HG02678 (cell line): ENCODE data around the gene GLT8D2.
A peak's percentile ranks its signal among the peaks of the same experiment; 100 is the strongest.

Source experiments
- ATAC-seq: cut with Tn5 transposase; IDR thresholded peaks from one replicate; pipeline ENCODE4 v1.9.1; 2021; ENCODE audit warnings: mild to moderate bottlenecking, moderate library complexity; ENCODE audit not compliant: unreplicated experiment

GLT8D2 gene

DNA sequence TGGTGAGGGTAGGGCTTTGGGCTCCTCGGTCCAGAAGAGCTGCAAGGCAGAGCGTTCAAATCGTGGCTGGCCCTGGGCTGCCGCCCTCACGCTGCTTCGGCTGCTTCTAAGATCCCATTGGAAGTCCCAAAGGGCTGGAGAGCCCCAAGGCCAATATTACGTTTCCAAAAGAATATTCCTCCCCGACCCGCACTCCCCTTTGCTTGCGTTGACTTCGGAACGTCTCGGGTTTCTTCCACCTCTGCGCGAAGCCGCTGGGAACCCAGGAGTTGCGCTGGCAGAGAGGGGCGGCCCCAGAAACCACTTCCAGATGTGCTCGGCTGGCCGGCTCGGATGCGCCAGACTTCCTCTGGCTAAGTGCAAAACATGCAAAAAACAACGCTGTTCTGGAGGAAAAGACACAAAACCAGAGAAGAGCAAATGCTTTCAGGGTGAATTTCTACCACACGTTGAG lies at the start of gene GLT8D2:
TSS of gene GLT8D2 (minus strand) at position 285 of the 454 bp plus-strand sequence. CDS start 30,539 bp downstream, outside the sequence.
- ATAC-seq: no peak

DNA sequence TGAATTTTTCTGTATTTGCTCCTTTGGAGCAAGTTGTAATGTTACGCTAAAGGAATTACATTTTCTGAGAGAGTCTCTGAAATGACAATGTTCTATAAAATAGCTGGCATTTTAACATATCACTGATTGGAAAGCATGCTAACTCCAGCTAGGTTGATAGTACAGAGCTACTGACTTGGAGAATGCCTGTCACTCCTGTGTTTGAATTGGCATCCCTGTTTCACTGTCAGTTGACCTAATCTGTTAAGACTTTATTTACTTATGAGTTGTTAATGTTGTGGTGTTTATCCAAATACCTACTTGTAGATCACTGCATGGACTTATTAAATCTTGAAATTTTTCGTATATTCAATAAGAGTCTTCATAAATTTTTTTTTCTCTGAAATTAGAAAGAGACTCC lies 48.0 kb upstream of the GLT8D2 start:
- no peak for ATAC-seq

DNA sequence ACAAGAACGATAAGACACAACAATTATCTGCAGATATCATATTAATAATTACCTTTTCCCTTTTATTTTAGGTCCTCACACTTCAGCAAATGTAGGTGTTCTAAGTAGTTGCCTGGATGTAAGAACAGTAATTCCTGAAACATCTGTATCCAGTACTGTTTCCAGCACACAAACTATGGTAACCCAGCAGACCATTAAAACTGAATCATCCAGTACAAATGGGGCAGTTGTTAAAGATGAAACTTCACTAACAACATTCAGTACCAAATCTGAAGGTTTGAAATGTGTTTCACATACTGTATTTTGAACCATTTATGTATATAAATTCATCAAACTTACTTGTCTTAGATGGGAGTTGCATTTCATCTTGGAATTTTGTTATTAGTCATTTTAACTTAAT lies 45.3 kb upstream of the GLT8D2 start:
- no peak for ATAC-seq

GRCh38 chr12:104094284-104094683 lies 44.3 kb upstream of the GLT8D2 start:
- no peak for ATAC-seq

DNA sequence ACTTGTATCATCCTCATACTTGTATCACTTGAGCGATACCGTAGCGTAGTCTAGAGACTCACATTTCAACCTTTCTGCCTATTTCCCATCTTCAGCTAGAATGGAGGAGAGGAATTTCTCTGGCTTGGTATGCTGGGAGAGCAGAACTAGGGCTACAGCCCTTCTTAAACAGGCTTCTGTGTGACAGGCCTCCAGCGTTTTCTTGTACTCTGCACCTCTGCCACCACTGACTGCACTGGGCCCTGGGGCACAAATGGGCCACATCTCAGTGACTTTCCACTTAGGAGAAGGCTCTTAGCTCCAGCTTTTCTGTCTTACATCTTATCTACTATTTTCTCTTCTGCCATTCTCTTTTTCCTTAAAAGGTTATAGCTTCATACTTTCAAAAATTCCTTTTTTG lies 41.1 kb upstream of the GLT8D2 start:
- no peak for ATAC-seq

- no peak for ATAC-seq
These were observed 40.7 kb upstream of the GLT8D2 start for GRCh38 chr12:104090685-104091084.

DNA sequence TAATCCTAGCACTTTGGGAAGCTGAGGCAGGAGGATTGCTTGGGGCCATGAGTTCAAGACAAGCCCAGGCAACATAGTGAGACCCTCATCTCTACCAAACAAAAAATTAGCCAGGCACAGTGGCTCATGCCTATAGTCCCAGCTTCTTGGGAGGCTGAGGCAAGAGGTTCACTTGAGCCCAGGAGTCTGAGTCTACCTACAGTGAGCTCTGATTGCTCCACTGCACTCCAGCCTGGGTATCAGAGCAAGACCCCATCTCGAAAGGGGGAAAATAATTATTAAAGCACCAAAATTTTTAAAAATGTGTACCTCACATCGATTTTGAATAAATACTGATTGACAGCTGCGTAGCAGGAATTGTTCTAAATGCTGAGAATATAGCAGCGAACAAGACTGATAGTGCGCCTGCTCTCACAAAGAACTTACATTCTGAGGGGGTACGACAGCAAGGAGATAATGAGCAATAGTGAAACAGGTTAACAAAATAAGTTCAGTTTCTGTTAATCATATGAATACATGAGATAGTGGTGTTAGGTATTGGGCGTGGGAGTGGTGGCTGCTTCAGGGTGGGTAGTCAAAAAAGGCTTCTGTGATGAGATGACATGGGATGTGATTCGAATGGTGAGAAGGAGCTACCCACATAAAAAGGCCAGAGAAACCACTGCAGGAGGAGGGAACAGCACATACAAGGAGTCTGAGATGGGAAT lies 33.9 kb upstream of the GLT8D2 start:
- peak; percentile 43 for ATAC-seq

- ATAC-seq: no peak
These were observed 30.8 kb upstream of the GLT8D2 start for GRCh38 chr12:104080764-104081163.

DNA sequence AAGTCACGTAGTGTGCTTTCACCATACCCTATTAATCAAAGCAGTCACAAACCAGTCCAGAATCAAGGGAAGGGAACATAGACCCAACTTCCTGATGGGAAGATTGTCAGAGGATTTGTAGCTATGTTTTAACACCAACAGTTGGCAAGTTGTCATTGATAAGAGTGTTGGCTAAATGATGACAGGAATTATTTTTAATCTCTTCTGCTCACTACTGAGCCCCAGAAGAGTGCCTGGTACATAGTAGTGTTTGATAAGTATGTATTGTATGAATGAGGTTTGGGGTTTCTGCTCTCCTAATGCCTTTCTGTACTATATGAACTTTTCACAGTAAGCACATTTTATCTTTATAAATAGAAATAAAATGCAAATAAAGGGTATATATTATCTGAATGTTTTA lies 29.0 kb upstream of the GLT8D2 start:
- ATAC-seq: no peak

GRCh38 chr12:104073699-104074098 lies 23.7 kb upstream of the GLT8D2 start:
- ATAC-seq: no peak

- ATAC-seq: no peak
These were observed 22.1 kb upstream of the GLT8D2 start for GRCh38 chr12:104072099-104072498.

- peak; percentile 2 for ATAC-seq
These were observed 14.9 kb upstream of the GLT8D2 start for GRCh38 chr12:104064842-104065427.

GRCh38 chr12:104064031-104064841 lies 14.2 kb upstream of the GLT8D2 start, which contains the start of gene HCFC2:
Gene HCFC2 (plus strand): TSS chr12:104064531. CDS start chr12:104064561, 30 bp downstream.
- ATAC-seq: peak; percentile 90

DNA sequence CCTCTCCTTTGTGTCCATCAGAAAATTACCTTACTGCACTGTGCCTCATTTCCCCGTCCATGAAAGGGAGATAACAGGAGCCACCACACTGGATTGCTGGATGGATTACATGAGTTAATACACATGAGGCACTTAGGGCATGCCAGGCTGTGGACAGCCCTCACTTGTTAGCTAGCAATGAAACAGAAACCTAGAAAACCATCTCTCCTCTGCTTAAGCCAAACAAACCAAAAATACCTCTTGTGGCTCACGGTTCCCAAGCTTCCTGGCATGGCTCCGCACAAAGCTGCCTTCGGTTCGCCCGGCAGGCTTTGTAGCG lies 13.7 kb upstream of the GLT8D2 start:
- peak; percentile 33 for ATAC-seq

DNA sequence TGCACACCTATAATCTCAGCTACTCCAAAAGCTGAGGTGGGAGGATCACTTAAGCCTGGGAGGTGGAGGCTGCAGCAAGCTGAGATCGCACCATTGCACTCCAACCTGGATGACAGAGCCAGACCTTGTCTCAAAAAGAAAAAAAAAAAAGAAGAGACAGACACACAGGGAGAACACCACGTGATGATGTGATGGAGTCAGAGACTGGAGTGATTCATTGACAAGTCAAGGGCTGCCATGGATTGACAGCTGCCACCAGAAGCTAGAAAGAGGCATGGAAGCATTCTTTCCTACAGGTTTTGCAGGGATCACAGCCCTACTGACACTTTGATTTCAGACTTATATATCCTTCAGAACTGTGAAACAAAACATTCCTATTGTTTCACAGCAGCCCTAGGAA lies 10.8 kb upstream of the GLT8D2 start:
- no peak for ATAC-seq

- no peak for ATAC-seq
These were observed 10.0 kb upstream of the GLT8D2 start for GRCh38 chr12:104059963-104060362.

- no peak for ATAC-seq
These were observed 8.8 kb upstream of the GLT8D2 start for GRCh38 chr12:104058802-104059201.

- ATAC-seq: no peak
These were observed 7.8 kb upstream of the GLT8D2 start for GRCh38 chr12:104057771-104058197.

GRCh38 chr12:104056419-104056972 lies 6.5 kb upstream of the GLT8D2 start:
- ATAC-seq: no peak

DNA sequence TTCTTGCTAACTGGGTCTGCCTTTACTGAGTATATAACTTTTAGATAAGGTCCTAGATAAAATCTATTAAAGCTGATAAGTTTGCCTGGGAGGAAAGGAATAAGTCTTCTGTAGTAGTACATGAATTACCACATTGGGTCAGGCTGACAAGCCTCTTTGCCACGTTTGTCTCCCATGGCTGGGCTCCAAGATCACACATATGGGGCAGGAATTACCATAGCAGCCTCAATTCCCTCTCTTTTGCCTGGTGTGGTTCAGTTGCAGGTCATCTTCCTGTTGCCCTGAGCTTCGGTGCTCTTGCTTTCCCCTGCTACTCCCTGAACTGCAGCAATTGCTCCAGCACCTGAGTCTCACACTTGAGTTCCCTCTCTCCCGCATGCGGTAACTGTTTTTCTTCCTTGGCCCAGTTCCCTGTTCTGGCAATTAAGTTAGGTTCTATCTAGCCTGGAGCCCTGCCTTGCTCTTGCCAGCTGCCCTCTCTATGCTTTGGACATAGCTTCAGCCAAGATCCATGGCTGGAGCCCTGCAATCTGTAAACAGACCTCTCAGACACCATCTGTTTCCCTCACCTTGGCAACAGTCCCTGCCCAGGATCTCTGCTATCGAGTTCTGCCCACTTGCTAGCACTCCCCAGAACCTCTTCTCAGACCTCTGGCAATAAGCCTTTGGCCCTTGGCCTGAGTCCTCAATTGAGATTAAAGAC lies 5.8 kb upstream of the GLT8D2 start:
- ATAC-seq: no peak
